BE2C (cell line): ENCODE data around the gene TPM4.
A peak's percentile ranks its signal among the peaks of the same experiment; 100 is the strongest.

Experiments used
- DNase-seq: peaks from one replicate; pipeline ENCODE4 v3.0.0-alpha.2; 2020
- H3K27me3 ChIP-seq: fragments of 250-450 bp; sonication (Bioruptor Pico); 2 replicates; pipeline ENCODE4 v1.5.1; 2020; ENCODE audit warnings: mild to moderate bottlenecking
- H3K36me3 ChIP-seq: fragments of 250-450 bp; sonication (Bioruptor Pico); 2 replicates; pipeline ENCODE4 v1.5.1; 2020; ENCODE audit warnings: mild to moderate bottlenecking
- H3K4me1 ChIP-seq: fragments of 250-450 bp; sonication (Bioruptor Pico); 2 replicates; pipeline ENCODE4 v1.5.1; 2020
- H3K4me3 ChIP-seq: 2 replicates; pipeline ENCODE4 v1.5.1; 2011; ENCODE audit warnings: low read depth, low read length
- H3K9me3 ChIP-seq: fragments of 250-450 bp; sonication (Bioruptor Pico); 2 replicates; pipeline ENCODE4 v1.5.1; 2020
- CTCF ChIP-seq: IDR thresholded peaks from 2 replicates; pipeline ENCODE4 v1.5.1; 2012; ENCODE audit warnings: mild to moderate bottlenecking, low read depth, low read length

Gene TPM4

GRCh38 chr19:16074488-16075365 lies 1.6 kb upstream of the TPM4 start:
- no peaks in the 10 kb centered on the region for H3K27me3 ChIP-seq
- no peaks in the 10 kb centered on the region for H3K9me3 ChIP-seq
- DNase-seq: no peak
- H3K4me3 ChIP-seq: no peak overlapping the region
- no peaks in the 10 kb centered on the region for H3K36me3 ChIP-seq
- TF ChIP-seq CTCF: no peak
- H3K4me1 ChIP-seq: peaks cover 3% of the 10 kb centered on the region

- peaks cover 3% of the 10 kb centered on the region for H3K4me1 ChIP-seq
- DNase-seq: no peak
- peaks cover 5% of the 10 kb centered on the region; the same call in 1 of the 2 replicates for H3K36me3 ChIP-seq
These were observed 703 bp upstream of the TPM4 start for GRCh38 chr19:16075430-16076153.

DNA sequence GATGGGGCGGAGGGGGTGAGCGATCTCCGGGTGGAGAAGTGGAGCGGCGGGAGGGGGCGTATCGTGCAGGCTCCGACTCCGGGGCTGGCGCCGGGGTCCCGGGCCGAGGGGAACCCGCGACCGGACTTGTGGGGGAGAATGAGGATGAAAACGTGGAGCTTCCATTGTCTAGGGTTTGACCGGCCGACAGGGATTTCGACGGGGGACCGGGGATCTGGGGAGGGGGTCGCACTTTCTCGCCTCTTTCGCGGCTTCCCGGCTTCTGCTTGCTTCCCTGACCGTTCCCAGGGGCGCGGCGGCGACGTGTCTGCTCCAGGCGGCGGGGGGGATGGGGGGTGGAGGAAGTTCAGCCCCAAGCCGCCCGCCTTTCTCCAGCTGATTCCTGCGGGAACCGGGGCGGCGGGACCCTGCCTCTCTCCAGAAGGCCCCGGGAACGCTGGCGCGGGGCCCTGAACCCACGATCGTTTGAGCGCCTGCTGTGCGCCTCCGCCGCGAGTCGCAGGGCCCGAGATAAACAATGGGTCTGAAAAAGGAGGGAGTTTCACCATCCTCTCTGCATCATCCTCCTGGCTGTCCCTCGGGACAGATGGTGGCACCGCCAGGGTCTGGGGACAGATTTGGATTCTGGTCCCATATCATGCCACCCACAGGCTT lies 790 bp downstream of the TPM4 start:
- Histone ChIP-seq H3K36me3 (peaks cover 20% of the 10 kb centered on the region), H3K4me1 (peaks cover 3% of the 10 kb centered on the region), H3K4me3 (peak overlapping the region; percentile 96), H3K9me3 (no peaks in the 10 kb centered on the region), H3K27me3 (no peaks in the 10 kb centered on the region)
- no peak for TF ChIP-seq CTCF
- peak; percentile 58 for DNase-seq

More at GRCh38 chr19:16075430-16076153, 703 bp upstream of the TPM4 start:
- Histone ChIP-seq H3K9me3 (no peaks in the 10 kb centered on the region), H3K27me3 (no peaks in the 10 kb centered on the region), H3K4me3 (peak overlapping the region; percentile 96)
- TF ChIP-seq CTCF: no peak

DNA sequence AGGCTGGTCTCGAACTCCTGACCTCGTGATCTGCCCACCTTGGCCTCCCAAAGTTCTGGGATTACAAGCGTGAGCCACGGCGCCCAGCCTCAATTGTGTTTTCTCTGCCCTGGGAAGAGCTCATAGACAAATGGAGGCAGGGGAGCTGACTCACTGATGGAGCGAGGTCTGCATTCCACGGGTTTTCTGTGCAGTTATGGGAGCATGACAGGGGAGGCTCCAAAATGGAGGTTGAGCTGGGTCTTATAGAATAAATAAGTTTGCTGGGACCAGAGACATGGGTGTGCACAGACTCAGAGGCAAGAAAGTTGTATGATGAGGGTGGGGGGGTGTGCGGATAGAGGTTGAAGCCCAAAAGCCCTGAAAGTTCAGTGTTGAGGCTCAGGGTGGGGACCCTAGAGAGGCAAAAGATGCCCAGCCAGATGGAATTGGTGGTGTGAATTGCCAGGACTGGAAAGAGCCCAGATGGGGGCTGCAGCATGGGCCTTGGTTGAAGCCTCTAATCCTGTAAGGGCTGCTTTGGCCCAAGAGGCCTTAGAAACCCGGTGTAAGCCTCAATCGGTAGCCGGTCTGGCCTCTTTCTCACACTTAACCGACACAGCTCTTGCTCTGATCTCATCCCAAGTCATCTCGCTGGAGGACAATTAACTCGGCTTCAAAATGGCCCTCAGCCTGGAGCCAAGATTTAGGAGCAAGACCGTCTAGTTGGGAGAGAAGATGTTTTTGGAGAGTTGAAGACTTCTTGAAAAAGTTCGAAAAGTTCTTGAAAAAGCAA lies 1.9 kb downstream of the TPM4 start:
- peak; percentile 38 for DNase-seq
- Histone ChIP-seq H3K4me3 (peak overlapping the region; percentile 96), H3K36me3 (peaks cover 28% of the 10 kb centered on the region), H3K4me1 (peaks cover 3% of the 10 kb centered on the region), H3K27me3 (no peaks in the 10 kb centered on the region), H3K9me3 (no peaks in the 10 kb centered on the region)
- TF ChIP-seq CTCF: no peak

DNA sequence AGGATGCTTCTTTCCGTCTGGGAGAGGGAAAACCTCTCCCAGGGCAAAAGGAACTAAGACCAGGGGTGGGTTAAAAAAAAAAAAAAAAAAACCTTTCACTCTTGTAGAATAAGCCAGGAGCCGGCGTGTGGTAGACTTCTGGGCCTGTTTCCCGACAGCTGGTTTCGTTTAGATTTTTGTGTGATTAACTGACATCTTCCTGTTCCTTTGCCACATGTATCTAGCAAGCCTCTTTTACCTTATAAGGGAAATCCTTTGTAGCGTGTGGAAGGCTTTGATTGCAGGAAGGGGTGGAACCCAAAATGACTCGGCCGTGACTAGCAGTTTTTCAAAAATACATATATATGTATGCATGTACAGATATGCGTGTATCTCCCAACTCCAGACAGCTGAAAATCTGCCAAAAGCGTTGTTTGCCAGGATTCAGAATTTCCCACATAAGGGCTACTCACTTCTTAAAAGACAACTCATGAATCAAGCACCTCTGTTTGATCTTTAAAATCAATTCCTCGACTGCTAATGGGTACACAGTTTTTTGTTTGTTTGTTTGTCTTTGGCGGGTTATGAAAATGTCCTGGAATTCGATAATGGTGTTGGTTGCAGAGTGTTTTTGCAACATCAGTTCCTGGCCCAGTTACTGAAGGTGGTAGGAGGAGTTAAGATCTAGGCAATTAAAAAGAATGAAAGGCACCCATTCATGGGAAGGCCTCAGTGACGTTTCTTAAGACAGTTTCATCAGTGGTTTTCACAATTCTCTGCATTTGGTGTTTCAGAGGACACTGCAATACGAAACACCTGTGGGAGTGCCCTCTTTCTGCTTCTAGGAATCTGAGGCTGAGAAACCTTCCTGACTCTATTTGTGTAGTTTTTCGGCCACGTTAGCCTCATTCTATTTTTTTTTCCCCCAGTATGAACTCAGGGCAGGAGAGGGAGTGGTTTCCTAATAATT lies 2.7 kb downstream of the TPM4 start:
- H3K4me1 ChIP-seq: peaks cover 3% of the 10 kb centered on the region
- peak; percentile 74 for DNase-seq
- peaks cover 37% of the 10 kb centered on the region for H3K36me3 ChIP-seq
- peak overlapping the region; percentile 96 for H3K4me3 ChIP-seq
- TF ChIP-seq CTCF: no peak
- no peaks in the 10 kb centered on the region for H3K9me3 ChIP-seq
- no peaks in the 10 kb centered on the region for H3K27me3 ChIP-seq
